ENCODE measurements around the gene CANT1. TPM values are rescaled to one million over a fixed set of nuclear protein-coding genes. Genes with fewer than 3 reads are reported as not detected.

The CANT1 gene
- total RNA-seq, 1 experiment from 2014 or later, result 33.0 TPM

- Mint-ChIP-seq H3K4me3 (no peak overlapping the region), H3K4me1 (peaks cover 0 to 14% of the 10 kb centered on the region in 2 experiments; a peak in 2 of 4 replicates), H3K9me3 (peaks cover 14 to 15% of the 10 kb centered on the region in 2 experiments), H3K27ac (no peak overlapping the region), H3K36me3 (ENCODE audit: insufficient read depth in 1 of 3, low read depth in 3 of 3) (peaks cover 0 to 3% (median 0%) of the 10 kb centered on the region in 3 experiments; a peak in 1 of 7 replicates), H3K27me3 (ENCODE audit: low read depth) (peaks cover 75% of the 10 kb centered on the region)
- Histone ChIP-seq H3K9me3 (ENCODE audit: control insufficient read depth, low read depth, low read length) (no peaks in the 10 kb centered on the region), H2BK12ac (ENCODE audit: insufficient read length, low read depth, low read length) (no peak overlapping the region), H3K27me3 (ENCODE audit: insufficient read depth, low read length) (no peaks in the 10 kb centered on the region), H3K23ac (ENCODE audit: insufficient read length, low read depth, low read length) (no peak overlapping the region), H3K27ac (ENCODE audit: insufficient read length, low read depth, low read length) (no peak overlapping the region), H3K79me2 (ENCODE audit: insufficient read depth, low read length) (no peaks in the 10 kb centered on the region), H3K4ac (ENCODE audit: low read depth, low read length) (no peak overlapping the region), H3K79me1 (ENCODE audit: insufficient read depth, low read depth, low read length, poor library complexity, severe bottlenecking) (no peaks in the 10 kb centered on the region), H4K20me1 (ENCODE audit: control insufficient read depth, insufficient read depth, insufficient read length) (peaks cover 1% of the 10 kb centered on the region), H3K56ac (ENCODE audit: insufficient read length, low read depth, low read length) (no peak overlapping the region), H3K4me2 (ENCODE audit: insufficient read depth, insufficient read length, low read length) (no peak overlapping the region), H4K91ac (ENCODE audit: insufficient read length, low read depth, low read length) (no peak overlapping the region), H2BK15ac (ENCODE audit: low read depth, low read length) (no peak overlapping the region), H3K23me2 (ENCODE audit: insufficient read length, low read depth, low read length, poor library complexity, severe bottlenecking) (no peaks in the 10 kb centered on the region), H4K5ac (ENCODE audit: insufficient read length, low read depth, low read length) (no peak overlapping the region), H2BK120ac (ENCODE audit: low read depth, low read length, poor library complexity, severe bottlenecking) (no peak overlapping the region), H3K9ac (ENCODE audit: extremely low read depth, insufficient read length, low read length) (no peak overlapping the region), H3T11ph (ENCODE audit: low read length) (no peak overlapping the region), H3K14ac (ENCODE audit: insufficient read depth, low read length) (no peak overlapping the region), H3K4me1 (ENCODE audit: insufficient read depth, low read length) (no peaks in the 10 kb centered on the region), H2AFZ (ENCODE audit: low read length) (no peak overlapping the region), H3K18ac (ENCODE audit: insufficient read length, low read depth, low read length) (no peak overlapping the region), H4K8ac (replicated peaks; ENCODE audit: insufficient read length, low read depth, low read length) (no peak overlapping the region), H2BK5ac (ENCODE audit: insufficient read length, low read length) (no peak overlapping the region), H2AK5ac (ENCODE audit: insufficient read length, low read length) (no peak overlapping the region), H2BK20ac (ENCODE audit: low read depth, low read length, poor library complexity, severe bottlenecking) (no peak overlapping the region)
- no peak for DNase-seq
- WGBS (ENCODE audit: extremely low coverage, insufficient read length, low lambda C conversion rate), result no CpG with 5 or more reads among the region's 41 CpGs
- no peak for TF ChIP-seq CTCF (conservative IDR thresholded peaks at IDR 0.05)
Measured at GRCh38 chr17:79047923-79048825, 38.6 kb upstream of the CANT1 start.
